Mesodermal cell (in vitro differentiated cells): ENCODE data around the gene NFIX.

Experiments used
- H3K27ac ChIP-seq: 2 replicates; pipeline ENCODE4 v1.7.0; 2013; ENCODE audit warnings: mild to moderate bottlenecking, low read depth, low read length, moderate library complexity; ENCODE audit not compliant: severe bottlenecking
- H3K36me3 ChIP-seq: 2 replicates; pipeline ENCODE4 v1.7.1; 2013; ENCODE audit warnings: mild to moderate bottlenecking, low read length, moderate library complexity; ENCODE audit not compliant: control insufficient read depth, insufficient read depth
- H3K4me1 ChIP-seq: one replicate; pipeline ENCODE4 v1.7.1; 2013; ENCODE audit warnings: mild to moderate bottlenecking, low read length; ENCODE audit not compliant: insufficient read depth, control insufficient read depth, poor library complexity, severe bottlenecking
- H3K4me3 ChIP-seq: 2 replicates; pipeline ENCODE4 v1.7.0; 2013; ENCODE audit warnings: low read length, control low read depth, mild to moderate bottlenecking; ENCODE audit not compliant: insufficient read depth, poor library complexity, severe bottlenecking; ENCODE audit errors: extremely low read depth
- H3K9me3 ChIP-seq: 2 replicates; pipeline ENCODE4 v1.7.1; 2013; ENCODE audit warnings: mild to moderate bottlenecking, low read length, moderate library complexity; ENCODE audit not compliant: control insufficient read depth
- WGBS, 2 experiments: methylation state at CpG; one replicate each; pipeline ENCODE4 v1.1.5; 2013; ENCODE audit warnings: missing lambda C conversion rate in 2 of 2; ENCODE audit not compliant: insufficient coverage in 2 of 2; 5-methylcytosine and 5-hydroxymethylcytosine counted together

NFIX gene

DNA sequence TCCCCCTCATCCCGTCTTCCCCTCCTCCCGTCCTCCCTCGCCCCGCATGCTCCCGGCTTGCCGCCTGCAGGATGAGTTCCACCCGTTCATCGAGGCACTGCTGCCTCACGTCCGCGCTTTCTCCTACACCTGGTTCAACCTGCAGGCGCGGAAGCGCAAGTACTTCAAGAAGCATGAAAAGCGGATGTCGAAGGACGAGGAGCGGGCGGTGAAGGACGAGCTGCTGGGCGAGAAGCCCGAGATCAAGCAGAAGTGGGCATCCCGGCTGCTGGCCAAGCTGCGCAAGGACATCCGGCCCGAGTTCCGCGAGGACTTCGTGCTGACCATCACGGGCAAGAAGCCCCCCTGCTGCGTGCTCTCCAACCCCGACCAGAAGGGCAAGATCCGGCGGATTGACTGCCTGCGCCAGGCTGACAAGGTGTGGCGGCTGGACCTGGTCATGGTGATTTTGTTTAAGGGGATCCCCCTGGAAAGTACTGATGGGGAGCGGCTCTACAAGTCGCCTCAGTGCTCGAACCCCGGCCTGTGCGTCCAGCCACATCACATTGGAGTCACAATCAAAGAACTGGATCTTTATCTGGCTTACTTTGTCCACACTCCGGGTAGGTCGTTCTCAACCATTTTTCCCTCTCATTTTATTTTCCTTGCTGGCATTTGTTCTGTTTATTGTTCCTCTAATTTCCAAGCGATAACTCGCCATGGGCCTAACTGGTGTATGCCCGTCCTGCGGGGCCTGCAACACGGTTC is 29.8 kb downstream of the NFIX start:
- 7% methylated on average over 44 to 45 of the region's 48 CpGs for WGBS, 2 experiments
- no peak overlapping the region for H3K27ac ChIP-seq
- no peaks in the 10 kb centered on the region for H3K36me3 ChIP-seq
- H3K9me3 ChIP-seq, result no peaks in the 10 kb centered on the region
- peaks cover 10% of the 10 kb centered on the region for H3K4me1 ChIP-seq
- no peak overlapping the region for H3K4me3 ChIP-seq

DNA sequence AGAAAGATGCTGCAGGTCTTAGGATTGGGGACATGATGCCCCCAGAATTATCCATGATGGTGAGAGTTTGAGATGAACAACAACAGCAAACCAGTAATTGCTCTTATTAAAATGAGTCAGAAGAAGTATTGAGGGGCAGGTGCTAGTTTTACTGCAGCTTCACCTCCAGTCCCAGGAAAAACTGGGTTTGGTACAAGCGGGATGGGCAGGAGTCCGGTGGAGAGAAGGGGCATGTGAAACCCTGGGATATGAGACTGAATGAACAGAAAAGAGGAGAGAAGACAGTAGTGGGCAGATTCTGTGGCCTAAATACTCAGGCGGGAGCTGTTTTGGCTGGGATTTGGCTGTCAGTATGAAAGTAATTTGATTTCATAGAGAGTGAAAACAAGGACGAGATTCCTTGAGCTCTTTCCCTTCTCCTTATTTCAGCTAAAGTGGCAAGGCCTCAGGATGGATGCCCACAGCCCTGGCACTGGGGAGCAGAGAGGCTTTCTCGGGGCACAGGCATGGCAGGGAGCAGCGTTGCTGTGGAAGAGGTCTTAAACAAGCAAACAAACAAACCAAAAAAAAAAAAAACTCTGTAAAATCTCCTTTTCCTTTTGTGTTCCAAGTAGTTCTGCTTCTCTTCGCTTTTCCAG is 30.7 kb downstream of the NFIX start:
- no peaks in the 10 kb centered on the region for H3K36me3 ChIP-seq
- H3K27ac ChIP-seq, result no peak overlapping the region
- WGBS, 2 experiments, result 47 to 71% methylated on average over 4 to 5 of the region's 7 CpGs
- H3K4me3 ChIP-seq, result no peak overlapping the region
- peaks cover 10% of the 10 kb centered on the region for H3K4me1 ChIP-seq
- no peaks in the 10 kb centered on the region for H3K9me3 ChIP-seq

DNA sequence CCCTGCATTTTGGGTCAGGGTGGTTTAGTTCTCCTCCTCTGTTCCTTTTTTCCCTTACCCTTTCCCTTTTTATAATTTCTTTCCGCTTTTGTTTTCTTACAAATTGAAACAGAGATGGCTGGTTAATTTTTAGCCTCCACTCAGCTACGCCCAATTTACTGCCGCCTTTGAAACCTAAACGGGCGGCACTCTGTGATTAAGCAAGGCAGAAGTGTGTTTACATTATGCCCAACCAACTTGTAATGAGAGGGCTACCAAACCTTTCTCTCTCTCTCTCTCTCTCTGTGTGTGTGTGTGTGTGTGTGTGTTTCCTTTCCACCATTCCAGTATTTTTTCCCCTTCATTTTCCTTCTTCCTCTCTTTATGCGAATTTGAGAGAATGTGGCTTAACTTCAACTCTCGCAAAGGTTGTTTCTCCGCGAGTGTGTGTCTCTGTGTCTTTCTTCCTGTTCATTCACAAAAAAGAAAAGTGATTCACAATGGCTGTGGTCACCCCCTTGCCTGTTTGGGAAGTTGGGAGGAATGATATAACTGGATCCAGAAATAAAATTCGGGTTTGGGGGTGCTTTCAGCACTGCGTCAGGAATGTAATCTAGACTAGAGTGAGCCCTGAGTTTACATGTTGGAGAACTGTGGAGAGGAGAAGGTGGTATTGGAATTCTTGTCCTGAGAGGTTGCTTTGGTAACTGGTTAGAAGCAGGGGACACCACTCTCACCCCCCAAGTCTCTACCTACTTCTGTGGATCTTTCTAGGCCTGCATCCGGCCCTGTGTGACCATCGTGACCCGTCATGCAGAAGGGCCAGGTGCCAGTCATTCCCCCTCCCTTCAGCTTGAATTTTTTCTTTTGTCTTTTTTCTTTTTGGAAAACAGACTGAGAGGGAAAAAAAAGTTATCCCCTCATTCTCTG is 31.4 kb downstream of the NFIX start:
- 43 to 48% methylated on average over 3 to 7 of the region's 14 CpGs for WGBS, 2 experiments
- peaks cover 11% of the 10 kb centered on the region for H3K4me1 ChIP-seq
- no peaks in the 10 kb centered on the region for H3K9me3 ChIP-seq
- no peak overlapping the region for H3K4me3 ChIP-seq
- no peaks in the 10 kb centered on the region for H3K36me3 ChIP-seq
- H3K27ac ChIP-seq, result no peak overlapping the region

DNA sequence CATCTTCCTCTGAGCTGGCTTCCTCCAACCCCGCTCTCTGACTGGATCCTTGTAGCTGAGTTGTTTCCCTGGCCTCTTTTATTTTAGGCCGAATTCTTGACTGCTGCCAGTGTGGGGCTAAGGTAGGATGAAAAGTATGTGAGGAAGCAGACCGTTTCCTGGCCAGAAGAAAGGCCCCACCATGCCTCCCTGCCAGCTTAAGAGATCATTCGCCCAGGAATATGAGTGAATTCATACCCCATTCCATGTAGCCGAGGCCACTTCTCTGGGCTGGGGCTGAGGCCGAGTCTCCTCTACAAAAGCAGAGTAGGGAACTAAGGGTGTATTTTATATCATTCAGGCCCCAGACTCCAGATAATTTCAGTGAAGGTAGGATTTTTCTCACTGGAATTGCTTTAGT is 32.3 kb downstream of the NFIX start:
- Histone ChIP-seq H3K36me3 (no peaks in the 10 kb centered on the region), H3K4me3 (no peak overlapping the region), H3K27ac (no peak overlapping the region), H3K4me1 (peaks cover 18% of the 10 kb centered on the region), H3K9me3 (no peaks in the 10 kb centered on the region)
- WGBS, 2 experiments, result 67 to 87% methylated on average over 3 to 4 of the region's 6 CpGs

DNA sequence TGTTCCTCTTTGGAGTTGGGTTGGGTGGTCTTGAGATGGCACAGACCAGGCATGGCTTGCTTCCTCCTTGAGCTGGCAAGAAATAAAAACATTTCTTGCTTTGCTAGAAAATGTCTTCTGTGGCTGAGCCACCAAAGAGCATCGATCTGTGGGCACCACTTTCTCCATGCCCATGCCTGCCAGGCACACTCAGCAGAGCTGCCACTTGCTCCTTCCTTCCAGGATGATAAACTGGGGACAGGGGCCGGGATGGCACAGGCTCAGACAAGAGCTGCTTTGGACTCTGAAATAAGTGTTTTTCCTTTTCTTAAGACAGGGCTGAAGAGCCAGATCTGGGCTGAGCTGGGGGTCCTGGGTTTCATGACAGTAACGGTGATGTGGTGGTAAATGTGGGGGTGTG is 32.8 kb downstream of the NFIX start:
- no peak overlapping the region for H3K4me3 ChIP-seq
- no peak overlapping the region for H3K27ac ChIP-seq
- H3K4me1 ChIP-seq, result peaks cover 18% of the 10 kb centered on the region
- no peaks in the 10 kb centered on the region for H3K36me3 ChIP-seq
- no peaks in the 10 kb centered on the region for H3K9me3 ChIP-seq
- 65 to 76% methylated on average over 2 to 3 of the region's 3 CpGs for WGBS, 2 experiments

DNA sequence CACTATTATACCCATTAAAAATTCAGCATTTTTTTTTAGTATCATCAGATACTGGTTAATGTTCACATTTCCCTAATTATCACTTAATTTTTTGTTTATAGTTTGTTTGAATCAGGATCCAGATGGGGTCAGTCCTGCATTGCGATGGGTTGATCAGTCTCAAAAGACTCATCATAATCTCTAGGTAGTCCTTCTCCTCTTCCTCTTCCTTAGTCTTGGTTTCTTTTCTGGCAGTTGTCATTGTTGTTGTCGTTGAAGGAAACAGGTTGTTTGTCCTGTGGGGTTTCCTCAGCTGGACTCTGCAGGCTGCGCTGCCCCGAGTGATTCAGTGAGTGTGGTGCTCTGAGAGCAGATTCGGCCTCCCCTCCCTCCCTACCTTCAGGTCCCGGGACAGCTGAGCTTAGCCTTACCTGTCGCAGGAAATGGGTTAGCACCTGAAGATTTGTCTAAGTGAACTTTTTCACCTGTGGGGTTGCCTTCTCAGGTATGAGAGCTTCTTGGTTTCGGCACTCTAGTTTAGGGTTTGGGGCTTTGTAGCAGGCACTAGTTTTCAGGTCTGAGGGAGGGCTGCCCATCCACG is 34.1 kb downstream of the NFIX start:
- Histone ChIP-seq H3K27ac (no peak overlapping the region), H3K4me3 (no peak overlapping the region), H3K36me3 (no peaks in the 10 kb centered on the region), H3K4me1 (peaks cover 10% of the 10 kb centered on the region), H3K9me3 (no peaks in the 10 kb centered on the region)
- 80 to 87% methylated on average over 3 to 4 of the region's 9 CpGs for WGBS, 2 experiments

DNA sequence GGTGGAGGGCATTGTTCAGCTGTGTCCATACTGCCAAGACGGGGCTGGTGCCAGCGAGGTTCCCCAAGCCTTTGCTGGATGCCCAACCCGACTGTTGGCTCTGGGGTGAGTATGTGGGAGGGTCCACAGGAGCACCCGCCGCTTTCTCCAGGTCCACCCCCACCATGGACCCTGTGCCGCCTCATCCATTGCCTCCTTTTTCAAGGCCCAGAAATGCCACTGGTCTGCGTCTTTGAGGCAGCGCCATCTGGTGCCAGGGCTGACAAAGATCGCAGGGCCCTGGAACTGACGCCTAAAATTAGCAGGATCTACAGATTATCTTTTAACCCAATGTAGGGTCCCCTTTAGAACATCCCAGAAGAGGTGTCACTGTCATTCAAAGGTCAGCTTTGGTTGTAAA is 34.6 kb downstream of the NFIX start:
- no peaks in the 10 kb centered on the region for H3K9me3 ChIP-seq
- H3K36me3 ChIP-seq, result no peaks in the 10 kb centered on the region
- 34 to 54% methylated on average over 8 to 9 of the region's 10 CpGs for WGBS, 2 experiments
- peaks cover 8% of the 10 kb centered on the region for H3K4me1 ChIP-seq
- no peak overlapping the region for H3K27ac ChIP-seq
- H3K4me3 ChIP-seq, result no peak overlapping the region

DNA sequence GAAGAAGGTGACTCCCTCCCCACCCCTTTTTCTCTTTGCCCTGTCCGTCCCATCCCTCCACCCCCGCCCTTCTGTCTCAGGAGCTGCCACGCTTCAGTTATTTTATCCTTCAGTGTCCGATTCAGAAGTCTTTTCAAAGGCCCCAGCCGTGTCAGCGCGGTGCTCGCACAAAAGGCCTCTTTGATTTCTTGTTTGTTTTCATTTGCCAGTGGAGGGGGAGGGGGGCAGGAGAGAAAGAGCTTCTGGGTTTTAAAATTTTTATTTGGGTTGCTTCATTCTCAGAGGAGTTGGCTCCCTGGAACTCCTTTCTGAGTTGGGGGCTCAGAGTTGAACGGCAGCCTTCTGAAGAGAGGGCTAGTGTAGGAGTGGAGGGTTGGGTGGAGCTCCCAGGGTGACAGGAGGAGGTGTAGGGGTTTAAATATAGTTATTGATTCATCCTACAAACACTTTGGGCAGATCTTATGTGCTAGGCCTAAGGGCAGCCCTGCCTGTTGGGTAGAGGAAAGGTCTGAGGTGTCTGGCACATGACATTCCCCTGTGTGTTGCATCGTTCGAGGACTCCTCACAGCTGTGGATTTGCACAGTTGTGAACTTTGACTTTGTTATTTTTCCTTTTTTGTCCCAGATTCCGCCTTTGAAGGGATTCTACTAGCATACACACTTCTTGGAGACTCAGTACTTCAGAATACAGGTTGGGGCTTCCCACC is 36.8 kb downstream of the NFIX start:
- H3K27ac ChIP-seq, result no peak overlapping the region
- peaks cover 18% of the 10 kb centered on the region for H3K4me1 ChIP-seq
- H3K9me3 ChIP-seq, result no peaks in the 10 kb centered on the region
- no peaks in the 10 kb centered on the region for H3K36me3 ChIP-seq
- WGBS, 2 experiments, result 68 to 74% methylated on average over 9 to 12 of the region's 12 CpGs
- H3K4me3 ChIP-seq, result no peak overlapping the region

DNA sequence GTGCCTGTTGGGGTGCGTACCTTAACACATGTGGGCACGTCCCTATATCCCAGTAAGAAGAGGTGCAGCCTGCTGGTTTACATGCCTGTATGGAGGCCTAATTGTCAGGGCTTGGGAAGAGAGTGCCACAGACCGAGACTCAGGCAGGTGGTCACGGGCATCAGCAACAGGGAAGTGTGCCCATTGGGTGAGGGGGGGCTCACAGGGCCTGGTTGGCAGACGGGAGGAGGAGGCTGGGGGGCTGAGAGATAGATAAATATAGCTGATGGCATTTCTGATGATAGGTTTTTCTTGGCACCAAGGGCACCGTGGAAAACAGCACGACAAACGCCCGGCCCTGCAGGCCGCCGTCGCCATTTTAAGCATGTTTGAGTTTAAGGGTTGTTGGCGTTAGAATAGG is 37.6 kb downstream of the NFIX start:
- H3K4me1 ChIP-seq, result peaks cover 25% of the 10 kb centered on the region
- no peak overlapping the region for H3K27ac ChIP-seq
- H3K9me3 ChIP-seq, result no peaks in the 10 kb centered on the region
- no peaks in the 10 kb centered on the region for H3K36me3 ChIP-seq
- 91 to 94% methylated on average over 11 to 13 of the region's 13 CpGs for WGBS, 2 experiments
- H3K4me3 ChIP-seq, result no peak overlapping the region

DNA sequence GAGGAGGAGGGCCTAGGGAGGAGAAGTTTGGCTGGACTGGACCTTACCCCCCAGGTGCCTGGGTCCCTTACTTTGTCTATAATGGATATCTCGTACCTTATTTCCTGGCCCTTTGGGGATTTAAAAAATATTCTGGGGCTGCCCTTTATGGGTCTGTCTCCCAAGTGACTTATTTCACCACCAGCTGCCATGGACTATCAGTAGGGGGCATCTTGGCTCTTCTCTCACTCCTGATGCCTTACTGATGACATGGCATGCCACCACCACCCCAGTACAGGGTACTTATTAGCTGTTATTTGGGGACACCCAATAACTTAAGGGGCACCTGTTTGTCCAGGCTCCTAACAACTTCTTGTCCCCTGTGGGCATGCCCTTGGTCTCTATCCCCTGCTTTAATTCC is 38.0 kb downstream of the NFIX start:
- Histone ChIP-seq H3K9me3 (no peaks in the 10 kb centered on the region), H3K27ac (no peak overlapping the region), H3K4me3 (no peak overlapping the region), H3K36me3 (no peaks in the 10 kb centered on the region), H3K4me1 (peaks cover 27% of the 10 kb centered on the region)
- 88% methylated on average over 1 of the region's 1 CpG; no CpG with 5 or more reads in 1 of the 2 experiments for WGBS, 2 experiments
